Karpas-422 (cell line): ENCODE measurements around the gene HRH2. TPM values are rescaled to one million over a fixed set of nuclear protein-coding genes. Genes with fewer than 3 reads are reported as not detected.

Experiments
- DNase-seq: peaks from one replicate; pipeline ENCODE4 v3.0.0-alpha.2; 2015
- H2AFZ ChIP-seq: fragments of 200-600 bp; sonication (generic); 2 replicates; pipeline ENCODE4 v1.6.1; 2014; ENCODE audit warnings: antibody characterized with exemption, low read length, mixed read lengths
- H3K27ac ChIP-seq: fragments of 200-600 bp; sonication (generic); 2 replicates; pipeline ENCODE4 v1.5.1; 2014; ENCODE audit warnings: mild to moderate bottlenecking, low read length, moderate library complexity
- H3K27me3 ChIP-seq: fragments of 200-600 bp; sonication (generic); 2 replicates; pipeline ENCODE4 v1.6.1; 2014; ENCODE audit warnings: low read length, mixed read lengths
- H3K36me3 ChIP-seq: fragments of 200-600 bp; sonication (generic); 2 replicates; pipeline ENCODE4 v1.6.1; 2014; ENCODE audit warnings: low read length, mixed read lengths; ENCODE audit not compliant: insufficient read depth
- H3K4me1 ChIP-seq: fragments of 200-600 bp; sonication (generic); 2 replicates; pipeline ENCODE4 v1.6.1; 2014; ENCODE audit warnings: mild to moderate bottlenecking, low read length, mixed read lengths
- H3K4me2 ChIP-seq: fragments of 200-600 bp; sonication (generic); 2 replicates; pipeline ENCODE4 v1.6.1; 2014; ENCODE audit warnings: low read length, low read depth, mild to moderate bottlenecking; ENCODE audit not compliant: poor library complexity, severe bottlenecking
- H3K4me3 ChIP-seq: fragments of 200-600 bp; sonication (generic); 2 replicates; pipeline ENCODE4 v1.5.1; 2014; ENCODE audit warnings: mild to moderate bottlenecking, antibody characterized with exemption, low read length, mixed read lengths
- H3K79me2 ChIP-seq: fragments of 200-600 bp; sonication (generic); 2 replicates; pipeline ENCODE4 v1.6.1; 2014; ENCODE audit warnings: mild to moderate bottlenecking, low read length, mixed read lengths
- H3K9ac ChIP-seq: fragments of 200-600 bp; sonication (generic); 2 replicates; pipeline ENCODE4 v1.6.0; 2014; ENCODE audit warnings: low read length
- H3K9me2 ChIP-seq: fragments of 200-600 bp; sonication (generic), shearing (Covaris generic); replicated peaks from 2 replicates; pipeline ENCODE4 v1.6.0; 2014; ENCODE audit warnings: mild to moderate bottlenecking, low read length, moderate library complexity; ENCODE audit not compliant: insufficient read depth
- H3K9me3 ChIP-seq: fragments of 300-700, 200-600 bp; sonication (generic); 2 replicates; pipeline ENCODE4 v1.6.1; 2014; ENCODE audit warnings: low read length, mixed read lengths
- H4K20me1 ChIP-seq: fragments of 200-600 bp; sonication (generic); 2 replicates; pipeline ENCODE4 v1.6.1; 2014; ENCODE audit warnings: mild to moderate bottlenecking, antibody characterized with exemption, low read length, low read depth; ENCODE audit not compliant: insufficient read depth
- total RNA-seq: library from RNA; depleted of rRNA; stranded (reverse); fragments of >200 nt; shearing (Covaris generic); gene quantifications from 2 replicates; pipeline ENCODE4 v1.2.3, GENCODE V29; 2014; ENCODE audit warnings: low replicate concordance

The HRH2 gene
- total RNA-seq, 1 experiment from 2014 or later, result not detected

DNA sequence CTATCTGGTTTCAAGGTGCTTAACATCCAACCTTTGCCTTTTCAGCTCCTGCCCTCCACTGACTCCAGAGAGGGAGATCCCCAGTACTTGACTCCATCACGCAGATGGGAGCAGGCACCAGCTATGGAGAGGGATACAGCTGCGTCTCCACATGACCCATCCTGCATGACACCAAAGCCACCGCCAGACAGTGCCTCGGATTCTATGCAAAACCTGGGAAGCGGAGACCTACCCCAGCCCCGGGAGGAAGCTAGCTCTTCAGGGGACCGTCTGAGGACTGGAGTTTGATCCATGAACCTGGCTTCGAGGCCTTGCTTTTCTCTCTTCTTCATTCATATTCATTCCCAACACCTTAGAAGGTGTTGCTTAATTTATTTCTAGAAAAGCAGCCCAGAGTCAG lies 24.8 kb downstream of the HRH2 start:
- no peaks in the 10 kb centered on the region for H3K4me1 ChIP-seq
- H3K4me3 ChIP-seq, result no peak overlapping the region
- H3K27ac ChIP-seq, result no peak overlapping the region
- DNase-seq, result no peak
- no peak overlapping the region for H3K4me2 ChIP-seq
- H3K9me2 ChIP-seq, result no peaks in the 10 kb centered on the region
- H3K27me3 ChIP-seq, result no peaks in the 10 kb centered on the region
- no peaks in the 10 kb centered on the region for H3K9me3 ChIP-seq
- no peaks in the 10 kb centered on the region for H3K36me3 ChIP-seq
- no peaks in the 10 kb centered on the region for H4K20me1 ChIP-seq
- H3K79me2 ChIP-seq, result no peaks in the 10 kb centered on the region
- H3K9ac ChIP-seq, result no peak overlapping the region
- no peak overlapping the region for H2AFZ ChIP-seq

DNA sequence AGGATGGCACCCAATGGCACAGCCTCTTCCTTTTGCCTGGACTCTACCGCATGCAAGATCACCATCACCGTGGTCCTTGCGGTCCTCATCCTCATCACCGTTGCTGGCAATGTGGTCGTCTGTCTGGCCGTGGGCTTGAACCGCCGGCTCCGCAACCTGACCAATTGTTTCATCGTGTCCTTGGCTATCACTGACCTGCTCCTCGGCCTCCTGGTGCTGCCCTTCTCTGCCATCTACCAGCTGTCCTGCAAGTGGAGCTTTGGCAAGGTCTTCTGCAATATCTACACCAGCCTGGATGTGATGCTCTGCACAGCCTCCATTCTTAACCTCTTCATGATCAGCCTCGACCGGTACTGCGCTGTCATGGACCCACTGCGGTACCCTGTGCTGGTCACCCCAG lies 25.4 kb downstream of the HRH2 start:
- H3K27me3 ChIP-seq, result no peaks in the 10 kb centered on the region
- H3K4me3 ChIP-seq, result no peak overlapping the region
- H3K9ac ChIP-seq, result no peak overlapping the region
- DNase-seq, result no peak
- H3K9me3 ChIP-seq, result no peaks in the 10 kb centered on the region
- H4K20me1 ChIP-seq, result no peaks in the 10 kb centered on the region
- H2AFZ ChIP-seq, result no peak overlapping the region
- H3K27ac ChIP-seq, result no peak overlapping the region
- no peaks in the 10 kb centered on the region for H3K36me3 ChIP-seq
- H3K9me2 ChIP-seq, result no peaks in the 10 kb centered on the region
- H3K79me2 ChIP-seq, result no peaks in the 10 kb centered on the region
- H3K4me1 ChIP-seq, result no peaks in the 10 kb centered on the region
- no peak overlapping the region for H3K4me2 ChIP-seq

DNA sequence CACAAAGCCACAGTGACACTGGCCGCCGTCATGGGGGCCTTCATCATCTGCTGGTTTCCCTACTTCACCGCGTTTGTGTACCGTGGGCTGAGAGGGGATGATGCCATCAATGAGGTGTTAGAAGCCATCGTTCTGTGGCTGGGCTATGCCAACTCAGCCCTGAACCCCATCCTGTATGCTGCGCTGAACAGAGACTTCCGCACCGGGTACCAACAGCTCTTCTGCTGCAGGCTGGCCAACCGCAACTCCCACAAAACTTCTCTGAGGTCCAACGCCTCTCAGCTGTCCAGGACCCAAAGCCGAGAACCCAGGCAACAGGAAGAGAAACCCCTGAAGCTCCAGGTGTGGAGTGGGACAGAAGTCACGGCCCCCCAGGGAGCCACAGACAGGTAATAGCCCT lies 26.1 kb downstream of the HRH2 start:
- H3K27me3 ChIP-seq, result no peaks in the 10 kb centered on the region
- H3K79me2 ChIP-seq, result no peaks in the 10 kb centered on the region
- no peak for DNase-seq
- H3K27ac ChIP-seq, result no peak overlapping the region
- no peaks in the 10 kb centered on the region for H3K4me1 ChIP-seq
- H4K20me1 ChIP-seq, result no peaks in the 10 kb centered on the region
- no peak overlapping the region for H2AFZ ChIP-seq
- no peaks in the 10 kb centered on the region for H3K9me2 ChIP-seq
- H3K9ac ChIP-seq, result no peak overlapping the region
- no peaks in the 10 kb centered on the region for H3K9me3 ChIP-seq
- H3K4me3 ChIP-seq, result no peak overlapping the region
- H3K4me2 ChIP-seq, result no peak overlapping the region
- H3K36me3 ChIP-seq, result no peaks in the 10 kb centered on the region

DNA sequence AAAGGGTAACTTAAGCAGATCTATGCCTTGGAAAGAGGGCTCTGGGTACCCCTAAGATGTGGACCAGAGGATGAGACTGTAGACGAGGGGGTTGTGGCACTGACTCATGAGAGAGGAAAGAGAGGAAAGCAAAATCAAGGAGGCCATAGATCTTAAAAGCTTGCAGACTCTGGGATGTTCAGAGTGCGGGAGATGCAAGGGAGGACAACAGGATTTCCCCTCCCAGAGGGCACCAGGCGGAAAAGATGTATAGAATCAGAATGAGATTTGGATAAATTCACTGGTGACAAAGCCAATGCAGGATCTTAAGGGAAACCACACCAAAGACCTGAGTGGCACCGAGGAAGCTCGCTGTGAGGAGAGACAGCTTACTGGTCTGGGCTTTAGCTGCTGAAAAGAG lies 27.1 kb downstream of the HRH2 start:
- no peak for DNase-seq
- Histone ChIP-seq H3K9ac (no peak overlapping the region), H3K4me3 (no peak overlapping the region), H3K9me3 (no peaks in the 10 kb centered on the region), H2AFZ (no peak overlapping the region), H4K20me1 (no peaks in the 10 kb centered on the region), H3K27me3 (no peaks in the 10 kb centered on the region), H3K79me2 (no peaks in the 10 kb centered on the region), H3K4me2 (no peak overlapping the region), H3K4me1 (no peaks in the 10 kb centered on the region), H3K36me3 (no peaks in the 10 kb centered on the region), H3K9me2 (no peaks in the 10 kb centered on the region), H3K27ac (no peak overlapping the region)

DNA sequence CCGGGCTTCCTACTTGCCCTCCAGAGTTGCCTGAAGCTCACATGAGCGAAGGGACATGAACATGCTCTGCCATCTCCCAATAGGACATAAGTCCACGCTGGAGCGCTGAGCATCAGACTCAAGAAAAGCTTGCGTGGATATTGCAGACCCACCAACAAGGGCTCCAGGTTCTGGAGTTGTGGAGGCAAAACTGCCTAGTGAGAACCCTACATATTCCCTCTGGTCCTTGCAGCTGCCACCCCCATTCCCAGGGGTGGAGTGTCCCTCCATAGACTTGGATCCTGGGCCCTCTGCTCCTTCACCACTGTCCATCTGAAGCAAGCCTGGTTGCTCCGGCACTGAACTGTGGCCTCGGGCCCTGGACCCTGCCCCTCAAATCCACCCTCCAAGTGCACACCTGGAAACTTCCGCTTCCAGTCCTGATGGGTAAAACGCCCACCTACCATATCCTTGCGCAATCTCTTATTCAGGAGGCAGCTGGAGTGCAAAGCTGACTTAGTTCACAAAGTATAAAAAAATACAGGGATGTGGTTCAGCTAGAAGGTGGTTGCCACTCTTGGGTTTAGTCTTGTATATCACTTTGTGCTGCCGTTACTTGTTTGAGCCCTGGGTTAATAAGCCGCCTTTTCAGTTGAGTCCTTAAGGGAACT lies 28.0 kb downstream of the HRH2 start:
- H3K79me2 ChIP-seq, result no peaks in the 10 kb centered on the region
- H3K9ac ChIP-seq, result no peak overlapping the region
- no peaks in the 10 kb centered on the region for H3K27me3 ChIP-seq
- no peaks in the 10 kb centered on the region for H3K36me3 ChIP-seq
- no peak overlapping the region for H2AFZ ChIP-seq
- H3K4me1 ChIP-seq, result no peaks in the 10 kb centered on the region
- no peaks in the 10 kb centered on the region for H3K9me2 ChIP-seq
- H3K27ac ChIP-seq, result no peak overlapping the region
- H3K4me3 ChIP-seq, result no peak overlapping the region
- no peak overlapping the region for H3K4me2 ChIP-seq
- H3K9me3 ChIP-seq, result no peaks in the 10 kb centered on the region
- no peak for DNase-seq
- H4K20me1 ChIP-seq, result no peaks in the 10 kb centered on the region

DNA sequence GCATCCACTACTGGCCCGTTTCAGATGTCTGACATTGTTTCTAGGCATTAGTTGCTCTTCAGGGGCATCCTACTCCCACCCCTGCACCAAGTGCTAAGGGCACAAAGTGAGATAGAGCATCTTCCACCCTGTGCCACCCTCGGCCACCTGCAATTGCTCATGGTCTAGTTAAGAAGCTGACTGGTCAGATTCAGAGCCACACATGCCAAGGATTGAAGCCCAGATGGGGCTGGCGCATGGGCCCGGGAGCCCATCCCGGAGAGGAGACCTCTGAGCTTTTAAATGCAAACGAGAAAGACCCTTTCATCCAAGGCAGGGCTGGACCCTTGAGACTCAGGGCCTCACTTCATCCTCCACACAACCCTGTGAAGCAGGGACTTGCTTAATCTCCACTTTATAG lies 28.5 kb downstream of the HRH2 start:
- H3K4me3 ChIP-seq, result no peak overlapping the region
- H3K4me1 ChIP-seq, result no peaks in the 10 kb centered on the region
- H3K79me2 ChIP-seq, result no peaks in the 10 kb centered on the region
- H3K36me3 ChIP-seq, result no peaks in the 10 kb centered on the region
- no peak for DNase-seq
- no peak overlapping the region for H3K27ac ChIP-seq
- H3K27me3 ChIP-seq, result no peaks in the 10 kb centered on the region
- H3K9me3 ChIP-seq, result no peaks in the 10 kb centered on the region
- H3K9ac ChIP-seq, result no peak overlapping the region
- no peaks in the 10 kb centered on the region for H4K20me1 ChIP-seq
- H3K4me2 ChIP-seq, result no peak overlapping the region
- no peaks in the 10 kb centered on the region for H3K9me2 ChIP-seq
- H2AFZ ChIP-seq, result no peak overlapping the region

DNA sequence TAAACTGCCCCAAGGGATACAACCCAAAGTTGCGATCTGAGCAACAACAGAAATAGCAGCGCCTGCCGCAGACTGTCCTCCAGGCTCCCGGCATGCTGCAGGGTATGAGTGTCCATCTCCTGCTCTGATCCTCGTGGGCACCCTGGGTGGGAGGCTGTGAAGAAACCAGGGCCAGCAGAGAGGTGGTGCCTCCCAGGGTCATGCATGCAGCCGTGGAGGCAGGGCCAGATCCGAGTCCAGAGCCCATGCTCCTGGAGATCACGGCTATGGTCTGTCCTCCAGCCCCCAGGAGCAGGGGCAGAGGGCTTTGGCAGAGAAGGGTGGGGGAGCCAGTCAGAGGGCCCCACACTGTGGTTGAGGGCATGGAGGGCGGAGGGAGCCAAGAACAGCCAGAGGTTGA lies 29.0 kb downstream of the HRH2 start:
- no peaks in the 10 kb centered on the region for H3K9me2 ChIP-seq
- H3K79me2 ChIP-seq, result no peaks in the 10 kb centered on the region
- no peaks in the 10 kb centered on the region for H4K20me1 ChIP-seq
- no peaks in the 10 kb centered on the region for H3K4me1 ChIP-seq
- H3K27me3 ChIP-seq, result no peaks in the 10 kb centered on the region
- no peak for DNase-seq
- H3K4me2 ChIP-seq, result no peak overlapping the region
- H3K9me3 ChIP-seq, result no peaks in the 10 kb centered on the region
- H3K36me3 ChIP-seq, result no peaks in the 10 kb centered on the region
- H2AFZ ChIP-seq, result no peak overlapping the region
- no peak overlapping the region for H3K4me3 ChIP-seq
- H3K27ac ChIP-seq, result no peak overlapping the region
- no peak overlapping the region for H3K9ac ChIP-seq

DNA sequence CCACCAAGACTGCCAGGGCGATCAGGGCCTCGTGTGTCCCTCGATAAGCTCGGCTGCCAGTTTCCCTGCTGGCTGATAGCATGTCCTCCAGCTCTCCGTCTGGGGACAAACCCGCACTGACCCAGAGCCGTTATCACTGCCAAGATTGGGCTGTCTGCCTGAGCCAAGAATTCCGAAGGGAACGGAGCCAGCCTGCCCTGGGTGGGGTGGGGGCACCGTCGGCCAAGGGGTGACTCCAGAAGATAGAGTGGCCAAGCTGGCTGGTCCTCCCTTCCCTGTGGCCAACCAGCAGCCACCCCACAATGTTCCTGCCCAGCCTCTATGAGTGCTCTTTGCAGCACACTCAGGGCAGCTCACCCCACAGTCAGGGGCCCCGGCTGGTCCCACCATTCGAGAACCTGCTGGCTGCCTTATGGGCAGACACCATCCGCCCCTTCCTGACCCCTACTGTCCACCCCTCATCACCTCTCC lies 29.4 kb downstream of the HRH2 start:
- Histone ChIP-seq H4K20me1 (no peaks in the 10 kb centered on the region), H3K9ac (no peak overlapping the region), H3K36me3 (no peaks in the 10 kb centered on the region), H3K4me3 (no peak overlapping the region), H3K27ac (no peak overlapping the region), H3K27me3 (no peaks in the 10 kb centered on the region), H3K9me3 (no peaks in the 10 kb centered on the region), H3K79me2 (no peaks in the 10 kb centered on the region), H3K4me1 (no peaks in the 10 kb centered on the region), H3K4me2 (no peak overlapping the region), H3K9me2 (no peaks in the 10 kb centered on the region), H2AFZ (no peak overlapping the region)
- DNase-seq, result no peak
